ENCODE results near the gene PARVA.

The PARVA gene

DNA sequence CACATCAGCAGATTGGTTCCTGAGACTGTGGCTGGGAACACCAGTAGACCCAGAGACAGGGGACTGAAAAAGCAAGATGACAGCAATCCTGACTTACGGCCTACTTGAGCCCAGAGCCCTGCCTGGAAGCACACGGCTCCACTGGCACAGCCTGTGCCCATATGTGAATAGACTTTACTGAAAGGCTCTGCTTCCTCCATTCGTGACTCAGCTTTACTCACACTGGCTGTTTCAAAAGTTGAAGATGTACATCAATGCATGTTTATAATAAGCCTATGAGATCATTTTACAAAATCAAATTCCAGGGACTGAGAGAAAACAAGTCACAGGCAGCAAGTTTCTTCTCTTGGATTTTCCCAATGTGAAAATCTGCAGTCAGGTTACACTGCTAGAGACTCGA is 162.2 kb downstream of the PARVA start:
- H3K27ac ChIP-seq (ENCODE audit: low read depth, low read length), result no peak overlapping the region
- no peaks in the 10 kb centered on the region for H3K4me1 ChIP-seq (ENCODE audit: control insufficient read depth, low read length)
- H3K4me3 ChIP-seq (ENCODE audit: low read length), result no peak overlapping the region
- H3K27me3 ChIP-seq (ENCODE audit: control insufficient read depth, low read length), result no peaks in the 10 kb centered on the region
- no peaks in the 10 kb centered on the region for H4K20me1 ChIP-seq (ENCODE audit: control insufficient read depth, insufficient read depth, low read depth, low read length)
- H3K36me3 ChIP-seq (ENCODE audit: control insufficient read depth, low read length), result no peaks in the 10 kb centered on the region
- no peak overlapping the region for H3K4me2 ChIP-seq (ENCODE audit: low read length)
- H3K79me2 ChIP-seq (ENCODE audit: control insufficient read depth, low read length), result no peaks in the 10 kb centered on the region
- H3K9me2 ChIP-seq (replicated peaks; ENCODE audit: control insufficient read depth, low read length), result no peaks in the 10 kb centered on the region
- no peaks in the 10 kb centered on the region for H3F3A ChIP-seq (ENCODE audit: control insufficient read depth, insufficient read depth)
- H3K9me3 ChIP-seq (ENCODE audit: control insufficient read depth, insufficient read depth, low read length), result no peaks in the 10 kb centered on the region
- TF ChIP-seq, protein P1, sequence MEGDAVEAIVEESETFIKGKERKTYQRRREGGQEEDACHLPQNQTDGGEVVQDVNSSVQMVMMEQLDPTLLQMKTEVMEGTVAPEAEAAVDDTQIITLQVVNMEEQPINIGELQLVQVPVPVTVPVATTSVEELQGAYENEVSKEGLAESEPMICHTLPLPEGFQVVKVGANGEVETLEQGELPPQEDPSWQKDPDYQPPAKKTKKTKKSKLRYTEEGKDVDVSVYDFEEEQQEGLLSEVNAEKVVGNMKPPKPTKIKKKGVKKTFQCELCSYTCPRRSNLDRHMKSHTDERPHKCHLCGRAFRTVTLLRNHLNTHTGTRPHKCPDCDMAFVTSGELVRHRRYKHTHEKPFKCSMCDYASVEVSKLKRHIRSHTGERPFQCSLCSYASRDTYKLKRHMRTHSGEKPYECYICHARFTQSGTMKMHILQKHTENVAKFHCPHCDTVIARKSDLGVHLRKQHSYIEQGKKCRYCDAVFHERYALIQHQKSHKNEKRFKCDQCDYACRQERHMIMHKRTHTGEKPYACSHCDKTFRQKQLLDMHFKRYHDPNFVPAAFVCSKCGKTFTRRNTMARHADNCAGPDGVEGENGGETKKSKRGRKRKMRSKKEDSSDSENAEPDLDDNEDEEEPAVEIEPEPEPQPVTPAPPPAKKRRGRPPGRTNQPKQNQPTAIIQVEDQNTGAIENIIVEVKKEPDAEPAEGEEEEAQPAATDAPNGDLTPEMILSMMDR (IDR thresholded peaks at IDR 0.05; ENCODE audit: low read depth, low read length, poor library complexity, severe bottlenecking), result no peak
- TF ChIP-seq EZH2phosphoT487 (IDR thresholded peaks at IDR 0.05; ENCODE audit: borderline replicate concordance, low read length), result no peak

DNA sequence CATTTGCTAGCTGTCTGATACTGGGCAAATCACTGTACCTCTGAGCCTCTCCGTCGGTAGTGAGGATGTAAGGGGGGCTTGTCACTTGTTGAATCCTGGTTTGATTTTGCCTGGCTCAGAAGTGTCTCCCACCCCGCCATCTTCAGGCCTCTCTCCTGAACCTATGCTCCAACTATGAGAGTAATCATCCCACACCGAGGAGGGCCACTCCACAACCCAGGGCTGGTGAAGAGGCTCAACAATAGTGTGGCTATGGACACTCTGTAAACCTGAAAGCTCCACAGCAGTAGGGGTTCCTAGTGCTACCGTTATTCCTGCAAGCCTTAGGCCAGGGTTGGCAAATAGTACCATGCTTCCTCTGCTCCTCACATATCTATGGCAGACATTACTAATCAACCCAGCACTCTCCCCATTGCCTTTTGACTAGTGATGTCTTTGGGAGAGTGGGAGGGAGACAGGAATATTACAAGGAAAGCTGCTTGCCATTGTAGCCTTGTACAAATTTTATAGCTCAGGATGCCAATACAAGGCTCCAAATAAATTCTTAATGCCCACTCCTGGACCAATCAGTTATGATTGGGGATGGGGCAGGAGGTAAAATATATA is 162.8 kb downstream of the PARVA start:
- Histone ChIP-seq H3K27me3 (ENCODE audit: control insufficient read depth, low read length) (no peaks in the 10 kb centered on the region), H3K9me2 (replicated peaks; ENCODE audit: control insufficient read depth, low read length) (no peaks in the 10 kb centered on the region), H3K36me3 (ENCODE audit: control insufficient read depth, low read length) (no peaks in the 10 kb centered on the region), H3K4me3 (ENCODE audit: low read length) (no peak overlapping the region), H3K9me3 (ENCODE audit: control insufficient read depth, insufficient read depth, low read length) (no peaks in the 10 kb centered on the region), H3F3A (ENCODE audit: control insufficient read depth, insufficient read depth) (no peaks in the 10 kb centered on the region), H3K27ac (ENCODE audit: low read depth, low read length) (no peak overlapping the region), H3K4me2 (ENCODE audit: low read length) (no peak overlapping the region), H4K20me1 (ENCODE audit: control insufficient read depth, insufficient read depth, low read depth, low read length) (no peaks in the 10 kb centered on the region), H3K79me2 (ENCODE audit: control insufficient read depth, low read length) (no peaks in the 10 kb centered on the region), H3K4me1 (ENCODE audit: control insufficient read depth, low read length) (no peaks in the 10 kb centered on the region)
- no peak for TF ChIP-seq EZH2phosphoT487 (IDR thresholded peaks at IDR 0.05; ENCODE audit: borderline replicate concordance, low read length)
- TF ChIP-seq, protein P1 (IDR thresholded peaks at IDR 0.05; ENCODE audit: low read depth, low read length, poor library complexity, severe bottlenecking), result no peak

GRCh38 chr11:12540913-12541582 is 163.7 kb downstream of the PARVA start:
- H3K36me3 ChIP-seq (ENCODE audit: control insufficient read depth, low read length), result no peaks in the 10 kb centered on the region
- H3K9me2 ChIP-seq (replicated peaks; ENCODE audit: control insufficient read depth, low read length), result no peaks in the 10 kb centered on the region
- H3K4me2 ChIP-seq (ENCODE audit: low read length), result no peak overlapping the region
- no peaks in the 10 kb centered on the region for H3K4me1 ChIP-seq (ENCODE audit: control insufficient read depth, low read length)
- no peak overlapping the region for H3K27ac ChIP-seq (ENCODE audit: low read depth, low read length)
- no peak for TF ChIP-seq EZH2phosphoT487 (IDR thresholded peaks at IDR 0.05; ENCODE audit: borderline replicate concordance, low read length)
- TF ChIP-seq, protein P1 (IDR thresholded peaks at IDR 0.05; ENCODE audit: low read depth, low read length, poor library complexity, severe bottlenecking), result no peak
- H3F3A ChIP-seq (ENCODE audit: control insufficient read depth, insufficient read depth), result no peaks in the 10 kb centered on the region
- no peaks in the 10 kb centered on the region for H4K20me1 ChIP-seq (ENCODE audit: control insufficient read depth, insufficient read depth, low read depth, low read length)
- no peaks in the 10 kb centered on the region for H3K79me2 ChIP-seq (ENCODE audit: control insufficient read depth, low read length)
- H3K27me3 ChIP-seq (ENCODE audit: control insufficient read depth, low read length), result no peaks in the 10 kb centered on the region
- no peaks in the 10 kb centered on the region for H3K9me3 ChIP-seq (ENCODE audit: control insufficient read depth, insufficient read depth, low read length)
- no peak overlapping the region for H3K4me3 ChIP-seq (ENCODE audit: low read length)
